GM18951 (cell line): ENCODE measurements around the gene APOA5.

Experiments
- POLR2A ChIP-seq: IDR thresholded peaks from 4 replicates; pipeline ENCODE4 v1.6.1; 2011; ENCODE audit warnings: mild to moderate bottlenecking; ENCODE audit not compliant: insufficient read length, insufficient read depth; ENCODE audit errors: extremely low read depth
- in situ Hi-C: fragments of 300-500 bp; cut with MboI; formaldehyde crosslinking; loops from one replicate; pipeline ENCODE4 v1.12.0; 2022; ENCODE audit warnings: low sequenced_read_pairs, mixed read lengths, inconsistent platforms; ENCODE audit not compliant: unreplicated experiment

The APOA5 gene

DNA sequence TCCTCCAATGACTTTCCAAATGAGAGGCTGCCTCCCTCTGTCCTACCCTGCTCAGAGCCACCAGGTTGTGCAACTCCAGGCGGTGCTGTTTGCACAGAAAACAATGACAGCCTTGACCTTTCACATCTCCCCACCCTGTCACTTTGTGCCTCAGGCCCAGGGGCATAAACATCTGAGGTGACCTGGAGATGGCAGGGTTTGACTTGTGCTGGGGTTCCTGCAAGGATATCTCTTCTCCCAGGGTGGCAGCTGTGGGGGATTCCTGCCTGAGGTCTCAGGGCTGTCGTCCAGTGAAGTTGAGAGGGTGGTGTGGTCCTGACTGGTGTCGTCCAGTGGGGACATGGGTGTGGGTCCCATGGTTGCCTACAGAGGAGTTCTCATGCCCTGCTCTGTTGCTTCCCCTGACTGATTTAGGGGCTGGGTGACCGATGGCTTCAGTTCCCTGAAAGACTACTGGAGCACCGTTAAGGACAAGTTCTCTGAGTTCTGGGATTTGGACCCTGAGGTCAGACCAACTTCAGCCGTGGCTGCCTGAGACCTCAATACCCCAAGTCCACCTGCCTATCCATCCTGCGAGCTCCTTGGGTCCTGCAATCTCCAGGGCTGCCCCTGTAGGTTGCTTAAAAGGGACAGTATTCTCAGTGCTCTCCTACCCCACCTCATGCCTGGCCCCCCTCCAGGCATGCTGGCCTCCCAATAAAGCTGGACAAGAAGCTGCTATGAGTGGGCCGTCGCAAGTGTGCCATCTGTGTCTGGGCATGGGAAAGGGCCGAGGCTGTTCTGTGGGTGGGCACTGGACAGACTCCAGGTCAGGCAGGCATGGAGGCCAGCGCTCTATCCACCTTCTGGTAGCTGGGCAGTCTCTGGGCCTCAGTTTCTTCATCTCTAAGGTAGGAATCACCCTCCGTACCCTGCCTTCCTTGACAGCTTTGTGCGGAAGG, 40.9 kb upstream of the APOA5 start:
- in situ Hi-C loops = no loop called here
- TF ChIP-seq POLR2A = no peak

DNA sequence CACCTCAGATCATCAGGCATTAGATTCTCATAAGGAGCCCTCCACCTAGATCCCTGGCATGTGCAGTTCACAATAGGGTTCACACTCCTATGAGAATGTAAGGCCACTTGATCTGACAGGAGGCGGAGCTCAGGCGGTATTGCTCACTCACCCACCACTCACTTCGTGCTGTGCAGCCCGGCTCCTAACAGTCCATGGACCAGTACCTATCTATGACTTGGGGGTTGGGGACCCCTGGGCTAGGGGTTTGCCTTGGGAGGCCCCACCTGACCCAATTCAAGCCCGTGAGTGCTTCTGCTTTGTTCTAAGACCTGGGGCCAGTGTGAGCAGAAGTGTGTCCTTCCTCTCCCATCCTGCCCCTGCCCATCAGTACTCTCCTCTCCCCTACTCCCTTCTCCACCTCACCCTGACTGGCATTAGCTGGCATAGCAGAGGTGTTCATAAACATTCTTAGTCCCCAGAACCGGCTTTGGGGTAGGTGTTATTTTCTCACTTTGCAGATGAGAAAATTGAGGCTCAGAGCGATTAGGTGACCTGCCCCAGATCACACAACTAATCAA, 40.2 kb upstream of the APOA5 start:
- in situ Hi-C loops = no loop called here
- TF ChIP-seq POLR2A = no peak

DNA sequence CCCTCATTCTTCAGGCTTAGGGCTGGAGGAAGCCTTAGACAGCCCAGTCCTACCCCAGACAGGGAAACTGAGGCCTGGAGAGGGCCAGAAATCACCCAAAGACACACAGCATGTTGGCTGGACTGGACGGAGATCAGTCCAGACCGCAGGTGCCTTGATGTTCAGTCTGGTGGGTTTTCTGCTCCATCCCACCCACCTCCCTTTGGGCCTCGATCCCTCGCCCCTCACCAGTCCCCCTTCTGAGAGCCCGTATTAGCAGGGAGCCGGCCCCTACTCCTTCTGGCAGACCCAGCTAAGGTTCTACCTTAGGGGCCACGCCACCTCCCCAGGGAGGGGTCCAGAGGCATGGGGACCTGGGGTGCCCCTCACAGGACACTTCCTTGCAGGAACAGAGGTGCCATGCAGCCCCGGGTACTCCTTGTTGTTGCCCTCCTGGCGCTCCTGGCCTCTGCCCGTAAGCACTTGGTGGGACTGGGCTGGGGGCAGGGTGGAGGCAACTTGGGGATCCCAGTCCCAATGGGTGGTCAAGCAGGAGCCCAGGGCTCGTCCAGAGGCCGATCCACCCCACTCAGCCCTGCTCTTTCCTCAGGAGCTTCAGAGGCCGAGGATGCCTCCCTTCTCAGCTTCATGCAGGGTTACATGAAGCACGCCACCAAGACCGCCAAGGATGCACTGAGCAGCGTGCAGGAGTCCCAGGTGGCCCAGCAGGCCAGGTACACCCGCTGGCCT, 38.7 kb upstream of the APOA5 start:
- in situ Hi-C loops = no loop called here
- TF ChIP-seq POLR2A = no peak

GRCh38 chr11:116829525-116830183, 38.0 kb upstream of the APOA5 start, which contains the start of gene APOC3:
Gene APOC3 (plus strand): TSS chr11:116829907. CDS start chr11:116830583, 676 bp downstream.
- TF ChIP-seq POLR2A = no peak
- in situ Hi-C loops = no loop called here

- TF ChIP-seq POLR2A = no peak
- in situ Hi-C loops = no loop called here
Measured at GRCh38 chr11:116828632-116829524, 37.2 kb upstream of the APOA5 start.

DNA sequence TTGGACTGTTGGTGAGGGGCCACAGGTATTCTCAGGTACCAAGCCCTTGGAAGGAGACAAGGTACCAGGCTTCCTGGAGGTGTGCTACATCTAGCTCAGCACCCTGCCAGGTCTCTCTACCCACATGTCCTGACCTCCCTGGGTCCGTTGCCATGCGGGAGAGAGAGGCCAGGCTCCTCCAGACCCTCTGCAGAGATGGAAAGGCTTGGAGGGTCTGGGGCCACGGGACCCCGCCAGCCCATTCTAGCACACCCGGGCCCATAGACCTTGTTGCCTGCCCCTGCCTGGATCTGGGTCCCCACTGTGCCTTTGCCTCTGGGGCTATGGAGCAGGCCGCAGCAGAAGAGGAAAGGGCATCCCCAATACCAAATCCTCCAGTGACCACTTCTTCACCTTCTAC, 35.8 kb upstream of the APOA5 start:
- no peak for TF ChIP-seq POLR2A
- in situ Hi-C loops = no loop called here

- no peak for TF ChIP-seq POLR2A
- in situ Hi-C loops = no loop called here
Measured at GRCh38 chr11:116826751-116827431, 35.2 kb upstream of the APOA5 start.

GRCh38 chr11:116825854-116826750, 34.4 kb upstream of the APOA5 start:
- no peak for TF ChIP-seq POLR2A
- in situ Hi-C loops = no loop called here

- in situ Hi-C loops = no loop called here
- TF ChIP-seq POLR2A = no peak
Measured at GRCh38 chr11:116825434-116825833, 33.8 kb upstream of the APOA5 start.

DNA sequence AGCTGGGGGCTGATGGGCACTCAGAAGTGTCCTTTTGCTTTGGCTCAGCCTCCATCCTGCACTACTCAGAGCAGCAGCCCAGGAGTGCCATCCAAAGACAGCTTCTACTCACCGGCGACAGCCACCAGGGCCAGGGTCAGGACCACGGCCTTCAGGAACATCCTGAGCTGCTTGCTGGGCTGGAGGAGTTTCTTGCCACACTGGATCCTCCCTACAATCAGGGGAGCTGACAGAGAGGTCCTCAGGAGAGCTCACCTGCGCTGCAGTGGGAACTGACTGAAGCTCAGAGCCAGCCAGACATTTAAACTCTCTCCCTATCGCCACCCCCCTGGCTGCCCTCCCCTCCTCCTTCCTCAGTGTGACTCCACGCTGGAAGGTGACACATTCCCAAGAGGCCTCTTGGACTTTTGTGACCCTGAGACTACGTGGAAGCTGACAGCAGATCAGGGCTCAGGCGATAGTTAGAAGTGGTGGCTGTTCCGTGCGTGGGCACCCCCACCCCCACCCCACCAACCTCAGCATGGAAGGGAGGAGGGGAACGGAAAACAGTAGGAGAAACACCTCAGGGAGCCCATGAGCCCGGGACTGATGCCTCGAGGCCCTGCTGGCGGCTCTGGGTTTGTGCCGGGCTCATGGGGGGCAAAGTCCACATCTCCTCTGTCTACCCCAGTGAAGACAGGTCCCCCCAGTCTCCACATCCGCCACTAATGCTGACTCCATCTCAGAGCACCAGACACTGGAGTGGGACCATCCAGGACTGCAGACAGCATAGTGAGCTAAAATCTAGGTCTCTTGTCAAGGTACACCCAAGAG, 31.6 kb upstream of the APOA5 start, which contains the start of gene APOA4:
Gene APOA4 (minus strand): TSS at position 274 of the 813 bp plus-strand sequence. CDS start 113 bp downstream, at position 161.
- no peak for TF ChIP-seq POLR2A
- in situ Hi-C loops = no loop called here

- in situ Hi-C loops = no loop called here
- TF ChIP-seq POLR2A = no peak
Measured at GRCh38 chr11:116822575-116822974, 30.9 kb upstream of the APOA5 start.
